GM12878 (cell line): ENCODE measurements around the gene HSPBAP1. TPM values are rescaled to one million over a fixed set of nuclear protein-coding genes. Genes with fewer than 3 reads are reported as not detected.

Source experiments
- ATAC-seq: fragments of 200-7000 bp; cut with Tn5 transposase; 3 replicates; pipeline ENCODE4 v1.9.1; 2020; ENCODE audit warnings: mild to moderate bottlenecking, moderate library complexity
- BruUV-seq: library from RNA; stranded (reverse); fragments of 400-500 nt; replicated peaks from 2 replicates; lab custom pipeline; 2021; lab: Mats Ljungman, UMichigan
- CTCF ChIA-PET: fragments of 300-600 bp; sonication (Branson Sonifier 250); formaldehyde crosslinking; extraction: SDS; loops from one replicate; lab custom pipeline; 2021; ENCODE audit warnings: inconsistent platforms; lab: Yijun Ruan, JAX
- POLR2A ChIA-PET: fragments of 350-600 bp; formaldehyde crosslinking; extraction: SDS; loops from one replicate; lab custom pipeline; 2021; ENCODE audit warnings: inconsistent platforms; lab: Charles Lee
- RAD21 ChIA-PET: fragments of 300-600 bp; sonication (Branson Sonifier 250); formaldehyde crosslinking; loops from one replicate; lab custom pipeline; 2023; ENCODE audit warnings: antibody characterized with exemption; ENCODE audit not compliant: unreplicated experiment; lab: Charles Lee
- SMC1A ChIA-PET: fragments of 300-600 bp; sonication (Branson Sonifier 250); formaldehyde crosslinking; loops from one replicate; lab custom pipeline; 2023; ENCODE audit not compliant: unreplicated experiment, uncharacterized antibody; lab: Charles Lee
- DNase-seq: peaks from one replicate; pipeline ENCODE4 v3.0.0-alpha.2; 2011; ENCODE audit warnings: low read depth, low spot score
- FAIRE-seq: peaks from 3 replicates; lab custom pipeline; 2011; peaks lifted over from hg19 to GRCh38; lab: Jason Lieb, UNC
- H2AFZ ChIP-seq: 2 replicates; pipeline ENCODE4 v1.6.0; 2011; ENCODE audit warnings: low read depth, low read length, control low read depth; ENCODE audit not compliant: control insufficient read depth
- H3K27ac ChIP-seq: 2 replicates; pipeline ENCODE4 v1.5.1; 2011; ENCODE audit warnings: control low read depth; ENCODE audit not compliant: control insufficient read depth, insufficient read depth
- H3K27me3 ChIP-seq, 2 experiments: replicated peaks in 1 of 2; 2 replicates each; pipeline versions ENCODE4 v1.6.0 to v1.6.1; 2011; ENCODE audit warnings: low read length in 1 of 2; ENCODE audit not compliant: control insufficient read depth in 2 of 2, insufficient read depth in 2 of 2
- H3K36me3 ChIP-seq, 2 experiments: 2 replicates each; pipeline ENCODE4 v1.5.1; 2011; ENCODE audit warnings: low read length in 1 of 2; ENCODE audit not compliant: control insufficient read depth in 2 of 2, insufficient read depth in 2 of 2
- H3K4me1 ChIP-seq: 2 replicates; pipeline ENCODE4 v1.6.1; 2011; ENCODE audit warnings: mild to moderate bottlenecking, low read length, moderate library complexity, mixed read lengths; ENCODE audit not compliant: control insufficient read depth, insufficient read depth
- H3K4me2 ChIP-seq: 2 replicates; pipeline ENCODE4 v1.6.0; 2011; ENCODE audit warnings: control low read depth; ENCODE audit not compliant: control insufficient read depth, insufficient read depth
- H3K4me3 ChIP-seq: fragments of 200-600 bp; sonication (generic); 2 replicates; pipeline ENCODE4 v1.5.1; 2016
- H3K79me2 ChIP-seq: 2 replicates; pipeline ENCODE4 v1.6.0; 2011; ENCODE audit warnings: low read length; ENCODE audit not compliant: control insufficient read depth, insufficient read depth
- H3K9ac ChIP-seq: 2 replicates; pipeline ENCODE4 v1.8.0; 2011; ENCODE audit warnings: low read length, control low read depth, mixed read lengths; ENCODE audit not compliant: control insufficient read depth, insufficient read depth
- H3K9me3 ChIP-seq: replicated peaks from 3 replicates; pipeline ENCODE4 v1.5.1; 2011; ENCODE audit warnings: mild to moderate bottlenecking, low read length; ENCODE audit not compliant: control insufficient read depth, insufficient read depth
- H4K20me1 ChIP-seq: 2 replicates; pipeline ENCODE4 v1.6.0; 2011; ENCODE audit not compliant: control insufficient read depth, insufficient read depth
- ASH2L ChIP-seq: fragments of 300-600, 200-600 bp; sonication (generic); IDR thresholded peaks from 2 replicates; pipeline ENCODE4 v1.6.1; 2017; ENCODE audit warnings: low read depth, mild to moderate bottlenecking, borderline replicate concordance
- CHD2 ChIP-seq: IDR thresholded peaks from 2 replicates; pipeline ENCODE4 v1.6.1; 2011; ENCODE audit warnings: low read depth, low read length, improper control_type of control experiment, borderline replicate concordance
- EGR1 ChIP-seq, 2 experiments: IDR thresholded peaks; 1 replicate in 1 of 2; 2 replicates in 1 of 2; pipeline ENCODE4 v1.6.1; 2011 to 2012; ENCODE audit warnings: low read depth in 2 of 2, low read length in 2 of 2, borderline replicate concordance in 1 of 2, mild to moderate bottlenecking in 1 of 2, moderate library complexity in 1 of 2
- GABPA ChIP-seq: IDR thresholded peaks from 2 replicates; pipeline ENCODE4 v1.6.1; 2014; ENCODE audit warnings: antibody characterized with exemption, low read depth, mild to moderate bottlenecking, inconsistent platforms
- IKZF1 ChIP-seq: fragments of 450-650 bp; conservative IDR thresholded peaks from 2 replicates; pipeline ENCODE4 v1.6.1; 2017; ENCODE audit warnings: antibody characterized with exemption, mild to moderate bottlenecking
- KDM1A ChIP-seq: fragments of 200-600 bp; sonication (generic); IDR thresholded peaks from 2 replicates; pipeline ENCODE4 v1.6.1; 2016; ENCODE audit warnings: borderline replicate concordance
- MTA3 ChIP-seq: IDR thresholded peaks from 2 replicates; pipeline ENCODE4 v1.6.1; 2012; ENCODE audit warnings: low read length, inconsistent platforms, borderline replicate concordance
- POLR2AphosphoS2 ChIP-seq: IDR thresholded peaks from 2 replicates; pipeline ENCODE4 v1.6.1; 2011; ENCODE audit warnings: low read depth, mild to moderate bottlenecking, low read length, improper control_type of control experiment, moderate library complexity
- SUZ12 ChIP-seq: fragments of 200-600 bp; sonication (generic); IDR thresholded peaks from one replicate; pipeline ENCODE4 v1.6.1; 2018; ENCODE audit warnings: antibody characterized with exemption, mild to moderate bottlenecking; ENCODE audit not compliant: unreplicated experiment
- ZBTB11 ChIP-seq: fragments of 450-650 bp; formaldehyde crosslinking; IDR thresholded peaks from 2 replicates; pipeline ENCODE4 v1.5.0; 2022; ENCODE audit warnings: mild to moderate bottlenecking, missing genetic modification characterization
- WGBS: methylation state at CpG from one replicate; pipeline ENCODE4 v1.1.6; 2016; ENCODE audit warnings: low lambda C conversion rate; ENCODE audit not compliant: insufficient replicate concordance, insufficient coverage; ENCODE audit errors: missing lambda C conversion rate; 5-methylcytosine and 5-hydroxymethylcytosine counted together
- in situ Hi-C: fragments of 300-500 bp; cut with MboI; formaldehyde crosslinking; loops from 9 replicates; pipeline ENCODE4 v1.14.3; 2018; ENCODE audit warnings: mixed read lengths
- intact Hi-C: fragments of 100-400 bp; cut with micrococcal nuclease; formaldehyde crosslinking; loops from one replicate; pipeline ENCODE4 v1.14.2; 2022; ENCODE audit not compliant: unreplicated experiment
- polyA plus RNA-seq, 11 experiments: library from polyadenylated mRNA; depleted of rRNA in 4 of 11; unstranded in 6 of 11; stranded (reverse) in 5 of 11; fragments of >200 nt; fragmentation: Nextera tagmentation in 4 of 11; fragmentation: Illumina TruSeq in 1 of 11; extraction: Ambion mirVana in 4 of 11; extraction: Trizol in 1 of 11; gene quantifications; 1 replicate in 1 of 11; 2 replicates in 10 of 11; pipeline versions ENCODE4 v1.2.1 to v1.2.3, GENCODE V29; 2011 to 2016; ENCODE audit warnings: inconsistent platforms in 2 of 11, missing spikeins in 2 of 11, low read depth in 1 of 11
- total RNA-seq, 4 experiments: library from RNA; depleted of rRNA in 3 of 4; stranded (reverse); fragments of >200 nt in 3 of 4; fragmentation: Illumina TruSeq in 1 of 4; extraction: Trizol in 1 of 4; gene quantifications; 2 replicates each; pipeline versions ENCODE4 v1.2.1 to v1.2.3, GENCODE V29; 2013 to 2021

Gene HSPBAP1
- total and polyA plus RNA-seq, 10 of the 15 experiments (the other 5 are each of a cell fraction or from before 2014, with no cell fraction given) = 3.2 to 10.3 (median 7.9) TPM

GRCh38 chr3:122727294-122727693 is 66.3 kb downstream of the HSPBAP1 start (continued):
- no peak for TF ChIP-seq ZBTB11 (CRISPR knock-in tag)

- H3K36me3 ChIP-seq = peaks cover under 1 to 26% of the 10 kb centered on the region in 2 experiments
- SMC1A ChIA-PET = no interaction called here
- no peak for TF ChIP-seq POLR2AphosphoS2
- TF ChIP-seq SUZ12 = no peak
- TF ChIP-seq EGR1 (IDR thresholded peaks at IDR 0.05; ENCODE audit: borderline replicate concordance in 1 of 2, low read depth in 2 of 2, low read length in 2 of 2) = no peak
- TF ChIP-seq ASH2L = no peak
- TF ChIP-seq CHD2 = no peak
- no peak for TF ChIP-seq KDM1A
- no peak for TF ChIP-seq IKZF1
- no peak for TF ChIP-seq GABPA
- no peak for TF ChIP-seq MTA3
- no peaks in the 10 kb centered on the region for H4K20me1 ChIP-seq
- no peak for DNase-seq
- in situ Hi-C loops (no loop called here), intact Hi-C loops (no loop called here)
- POLR2A ChIA-PET = no interaction called here
- CTCF ChIA-PET = interaction anchor here (0.7 kb wide), 1 partner anchor 30 kb away, joined by 3 read pairs; no protein-coding TSS in a partner anchor
- H3K27me3 ChIP-seq = no peaks in the 10 kb centered on the region
- no peak for FAIRE-seq
- no peaks in the 10 kb centered on the region for H3K79me2 ChIP-seq
- RAD21 ChIA-PET = no interaction called here
- BruUV-seq = no TSS peak
- no peak overlapping the region for H2AFZ ChIP-seq
- no peak overlapping the region for H3K4me2 ChIP-seq
- ATAC-seq = no peak
- H3K27ac ChIP-seq = no peak overlapping the region
- H3K9ac ChIP-seq = no peak overlapping the region
- H3K9me3 ChIP-seq = no peaks in the 10 kb centered on the region
- no peaks in the 10 kb centered on the region for H3K4me1 ChIP-seq
- 96% methylated on average over 18 of the region's 20 CpGs for WGBS
- no peak overlapping the region for H3K4me3 ChIP-seq
These were observed 68.5 kb downstream of the HSPBAP1 start for GRCh38 chr3:122725106-122725505.
